Spleen (tissue), 11 donors: ENCODE measurements around the gene SLC25A51. TPM values are rescaled to one million over a fixed set of nuclear protein-coding genes. Genes with fewer than 3 reads are reported as not detected.

Experiments
- DNase-seq: peaks from one replicate; pipeline ENCODE4 v3.0.0-alpha.2; 2020
- H3K27ac ChIP-seq, 8 donors: fragments of 200-600 bp; sonication (generic) in 7 of 8; 1 replicate in 4 of 8; 2 replicates in 4 of 8; pipeline versions ENCODE4 v1.5.0 to v1.8.0; 2016 to 2021; ENCODE audit warnings: inconsistent platforms in 4 of 8, mild to moderate bottlenecking in 4 of 8, moderate library complexity in 1 of 8
- H3K27me3 ChIP-seq, 7 donors: fragments of 200-600 bp; sonication (generic) in 6 of 7; replicated peaks in 1 of 7; 1 replicate in 4 of 7; 2 replicates in 3 of 7; pipeline versions ENCODE4 v1.5.0 to v1.8.0; 2016 to 2021; ENCODE audit warnings: inconsistent platforms in 3 of 7, mild to moderate bottlenecking in 1 of 7
- H3K36me3 ChIP-seq, 6 donors: fragments of 200-600 bp; sonication (generic) in 5 of 6; 1 replicate in 4 of 6; 2 replicates in 2 of 6; pipeline versions ENCODE4 v1.5.0 to v1.8.0; 2016 to 2021; ENCODE audit warnings: inconsistent platforms in 2 of 6
- H3K4me1 ChIP-seq, 6 donors: fragments of 200-600 bp; sonication (generic) in 5 of 6; 1 replicate in 3 of 6; 2 replicates in 3 of 6; pipeline versions ENCODE4 v1.5.0 to v1.8.0; 2016 to 2021; ENCODE audit warnings: inconsistent platforms in 3 of 6
- H3K4me3 ChIP-seq, 8 donors: fragments of 200-600 bp; sonication (generic) in 7 of 8; 1 replicate in 4 of 8; 2 replicates in 4 of 8; pipeline versions ENCODE4 v1.5.0 to v1.8.0; 2016 to 2021; ENCODE audit warnings: inconsistent platforms in 4 of 8, mild to moderate bottlenecking in 4 of 8, moderate library complexity in 2 of 8
- H3K9me3 ChIP-seq, 8 donors: fragments of 200-600 bp; sonication (generic) in 7 of 8; 1 replicate in 4 of 8; 2 replicates in 4 of 8; pipeline versions ENCODE4 v1.5.0 to v1.8.0; 2016 to 2021; ENCODE audit warnings: inconsistent platforms in 4 of 8
- POLR2A ChIP-seq, 3 donors: fragments of 450-650 bp; IDR thresholded peaks; one replicate each; pipeline ENCODE4 v1.5.1; 2017; ENCODE audit warnings: antibody characterized with exemption in 3 of 3, mild to moderate bottlenecking in 1 of 3
- POLR2AphosphoS5 ChIP-seq, 3 donors: sonication (generic); formaldehyde crosslinking; IDR thresholded peaks; one replicate each; pipeline ENCODE4 v1.5.1; 2017; ENCODE audit warnings: antibody characterized with exemption in 3 of 3
- WGBS, 5 donors: extraction: QIAGEN DNeasy Blood & Tissue Kit in 3 of 5; methylation state at CpG; one replicate each; pipeline versions ENCODE4 v1.1.5 to v1.1.7; 2013 to 2018; 5-methylcytosine and 5-hydroxymethylcytosine counted together
- intact Hi-C: fragments of 100-400 bp; cut with DNase I; formaldehyde crosslinking; loops from one replicate; pipeline ENCODE4 v1.15.0; 2023; ENCODE audit warnings: low total_unique reads
- polyA plus RNA-seq, 3 donors: library from polyadenylated mRNA; stranded (reverse); fragments of 200-250 nt; gene quantifications; one replicate each; pipeline ENCODE4 v1.2.1, GENCODE V29; 2013
- total RNA-seq, 7 donors: library from RNA; depleted of rRNA in 3 of 7; stranded (reverse); fragments of >200 nt in 3 of 7; fragmentation: NEBNext Ultra II Directional in 4 of 7; extraction: Animal tissue kit (Norgen Biotek cat#: 25700) in 4 of 7; gene quantifications; one replicate each; pipeline versions ENCODE4 v1.1.0 to v1.2.1, GENCODE V29; 2016 to 2021
- TF ChIP-seq, protein P1 (sequence below), 11 experiments: fragments of 200-600 bp in 7 of 11; fragments of 450-650 bp in 4 of 11; sonication (generic) in 4 of 11; IDR thresholded peaks in 8 of 11; conservative IDR thresholded peaks in 3 of 11; 1 replicate in 7 of 11; 2 replicates in 4 of 11; pipeline versions ENCODE4 v1.4.0 to v1.8.0; 2016 to 2021; ENCODE audit warnings: antibody characterized with exemption in 11 of 11, inconsistent platforms in 4 of 11, mild to moderate bottlenecking in 1 of 11
- donor health status: healthy with polysubstance abuse.
- donor health status: DM: no; HTN: no; CAD: no; lungs with moderate emphysema.
- donor health status: DM: no; HTN: no; CAD: no.
- donor health status: Bipolar disorder and iron deficiency.
- donor health status: healthy.
- donor health status: DM: no; HTN: no; CAD: no.
- donor health status: DM: yes; HTN: yes; CAD: no.

Gene SLC25A51
- total and polyA plus RNA-seq, 10 donors: 3.7 to 36.9 (median 25.4) TPM

DNA sequence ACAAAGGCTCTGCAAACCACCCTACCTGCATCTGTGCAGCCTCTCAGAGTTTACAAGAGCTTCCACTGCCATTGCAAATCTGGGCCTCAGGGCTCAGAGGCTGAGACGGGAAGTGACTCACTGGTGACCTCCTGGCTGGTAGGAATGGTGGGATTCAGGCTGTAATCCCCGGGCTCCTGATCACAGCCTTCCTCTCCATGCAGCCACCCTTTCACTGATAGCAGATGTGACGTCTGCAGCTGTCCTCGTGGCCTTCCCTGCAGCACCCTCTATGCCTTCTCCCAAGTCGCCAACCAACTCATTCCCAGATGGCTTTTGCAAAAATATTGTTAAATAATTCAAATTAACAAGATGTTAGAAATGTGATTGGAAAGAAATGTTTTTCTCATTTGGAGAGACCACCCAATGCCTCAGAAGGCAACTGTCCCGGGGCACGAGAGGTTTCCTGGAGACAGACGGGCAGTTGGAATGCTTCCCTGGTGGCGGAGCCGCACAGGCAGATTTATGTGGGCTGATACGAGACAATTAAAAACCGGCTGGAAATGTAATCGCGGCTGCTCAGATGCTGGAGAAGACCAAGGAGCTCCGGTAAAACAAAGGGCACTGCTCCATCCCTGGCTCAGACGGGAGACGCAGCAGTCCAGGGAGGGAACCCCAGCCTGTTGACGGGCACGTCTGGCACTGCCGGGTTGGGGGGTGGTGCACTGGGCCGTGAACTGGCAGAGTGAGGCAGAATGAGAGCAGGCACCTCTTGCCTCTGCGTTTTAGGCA lies 34.4 kb upstream of the SLC25A51 start:
- 65 to 85% (median 83%) methylated on average over 20 to 22 of the region's 22 CpGs for WGBS, 5 donors
- DNase-seq: no peak
- no peak for TF ChIP-seq POLR2A (IDR thresholded peaks at IDR 0.05)
- TF ChIP-seq, protein P1, sequence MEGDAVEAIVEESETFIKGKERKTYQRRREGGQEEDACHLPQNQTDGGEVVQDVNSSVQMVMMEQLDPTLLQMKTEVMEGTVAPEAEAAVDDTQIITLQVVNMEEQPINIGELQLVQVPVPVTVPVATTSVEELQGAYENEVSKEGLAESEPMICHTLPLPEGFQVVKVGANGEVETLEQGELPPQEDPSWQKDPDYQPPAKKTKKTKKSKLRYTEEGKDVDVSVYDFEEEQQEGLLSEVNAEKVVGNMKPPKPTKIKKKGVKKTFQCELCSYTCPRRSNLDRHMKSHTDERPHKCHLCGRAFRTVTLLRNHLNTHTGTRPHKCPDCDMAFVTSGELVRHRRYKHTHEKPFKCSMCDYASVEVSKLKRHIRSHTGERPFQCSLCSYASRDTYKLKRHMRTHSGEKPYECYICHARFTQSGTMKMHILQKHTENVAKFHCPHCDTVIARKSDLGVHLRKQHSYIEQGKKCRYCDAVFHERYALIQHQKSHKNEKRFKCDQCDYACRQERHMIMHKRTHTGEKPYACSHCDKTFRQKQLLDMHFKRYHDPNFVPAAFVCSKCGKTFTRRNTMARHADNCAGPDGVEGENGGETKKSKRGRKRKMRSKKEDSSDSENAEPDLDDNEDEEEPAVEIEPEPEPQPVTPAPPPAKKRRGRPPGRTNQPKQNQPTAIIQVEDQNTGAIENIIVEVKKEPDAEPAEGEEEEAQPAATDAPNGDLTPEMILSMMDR (IDR thresholded peaks at IDR 0.05 in 8 of 11, conservative IDR thresholded peaks at IDR 0.05 in 3 of 11): no peak
- TF ChIP-seq POLR2AphosphoS5 (IDR thresholded peaks at IDR 0.05): no peak
- Histone ChIP-seq H3K4me1 (peaks cover 0 to 39% (median 14%) of the 10 kb centered on the region in 6 donors), H3K27ac (no peak overlapping the region), H3K4me3 (no peak overlapping the region), H3K9me3 (no peaks in the 10 kb centered on the region), H3K36me3 (no peaks in the 10 kb centered on the region), H3K27me3 (peaks cover 0 to 7% (median 0%) of the 10 kb centered on the region in 7 donors)
- intact Hi-C loops: no loop called here

DNA sequence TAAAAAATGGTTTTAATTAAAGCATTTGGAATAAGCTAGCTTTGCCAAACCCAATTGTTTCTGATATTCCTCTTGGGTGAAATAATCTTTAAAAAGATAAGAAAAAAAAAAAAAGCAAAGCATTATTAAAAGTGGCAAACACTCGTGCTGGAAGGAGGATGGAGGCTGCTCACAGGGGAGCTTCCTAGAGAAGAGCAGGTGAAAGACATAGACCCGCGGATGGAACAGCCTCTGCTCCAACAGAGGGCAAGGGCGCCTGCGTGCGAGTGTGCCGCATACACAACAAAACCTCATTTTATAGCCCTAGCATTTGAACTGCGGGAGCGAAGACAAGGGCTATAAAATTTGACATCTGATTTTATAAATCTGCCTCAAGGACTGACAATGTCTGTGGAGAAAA lies 33.4 kb upstream of the SLC25A51 start:
- Histone ChIP-seq H3K4me1 (peaks cover 0 to 32% (median 7%) of the 10 kb centered on the region in 6 donors), H3K27me3 (peaks cover 0 to 5% (median 0%) of the 10 kb centered on the region in 7 donors), H3K9me3 (no peaks in the 10 kb centered on the region), H3K27ac (no peak overlapping the region), H3K4me3 (no peak overlapping the region), H3K36me3 (no peaks in the 10 kb centered on the region)
- TF ChIP-seq POLR2A (IDR thresholded peaks at IDR 0.05) (no peak), POLR2AphosphoS5 (IDR thresholded peaks at IDR 0.05) (no peak)
- TF ChIP-seq, protein P1 (IDR thresholded peaks at IDR 0.05 in 8 of 11, conservative IDR thresholded peaks at IDR 0.05 in 3 of 11): no peak
- no peak for DNase-seq
- intact Hi-C loops: no loop called here
- 89 to 97% (median 93%) methylated on average over 9 of the region's 9 CpGs for WGBS, 5 donors

GRCh38 chr9:37936965-37937364 lies 33.0 kb upstream of the SLC25A51 start:
- DNase-seq: no peak
- Histone ChIP-seq H3K36me3 (no peaks in the 10 kb centered on the region), H3K27ac (no peak overlapping the region), H3K9me3 (no peaks in the 10 kb centered on the region), H3K4me3 (no peak overlapping the region), H3K27me3 (peaks cover 0 to under 1% (median 0%) of the 10 kb centered on the region in 7 donors), H3K4me1 (peaks cover 0 to 29% (median 5%) of the 10 kb centered on the region in 6 donors)
- 70 to 75% (median 72%) methylated on average over 4 of the region's 4 CpGs for WGBS, 5 donors
- TF ChIP-seq POLR2AphosphoS5 (IDR thresholded peaks at IDR 0.05): no peak
- TF ChIP-seq POLR2A (IDR thresholded peaks at IDR 0.05): no peak
- TF ChIP-seq, protein P1 (IDR thresholded peaks at IDR 0.05 in 8 of 11, conservative IDR thresholded peaks at IDR 0.05 in 3 of 11): no peak
- intact Hi-C loops: no loop called here

GRCh38 chr9:37936376-37936775 lies 32.4 kb upstream of the SLC25A51 start:
- Histone ChIP-seq H3K36me3 (no peaks in the 10 kb centered on the region), H3K27me3 (no peaks in the 10 kb centered on the region), H3K4me3 (no peak overlapping the region), H3K9me3 (no peaks in the 10 kb centered on the region), H3K4me1 (peaks cover 0 to 29% (median 5%) of the 10 kb centered on the region in 6 donors), H3K27ac (no peak overlapping the region)
- TF ChIP-seq POLR2AphosphoS5 (IDR thresholded peaks at IDR 0.05): no peak
- TF ChIP-seq, protein P1 (IDR thresholded peaks at IDR 0.05 in 8 of 11, conservative IDR thresholded peaks at IDR 0.05 in 3 of 11): no peak
- no peak for DNase-seq
- intact Hi-C loops: no loop called here
- 82 to 89% (median 86%) methylated on average over 5 of the region's 5 CpGs for WGBS, 5 donors
